RWPE2 (cell line): ENCODE data around the gene RDH5.

Source experiments
- ATAC-seq: fragments of 200-7000 bp; cut with Tn5 transposase; 3 replicates; pipeline ENCODE4 v1.9.1; 2021; ENCODE audit warnings: low read depth
- DNase-seq: peaks from one replicate; pipeline ENCODE4 v3.0.0-alpha.2; 2020; ENCODE audit warnings: low spot score
- H3K27ac ChIP-seq: fragments of 450-650 bp; 2 replicates; pipeline ENCODE4 v1.5.1; 2017; ENCODE audit warnings: mild to moderate bottlenecking; ENCODE audit not compliant: poor library complexity, severe bottlenecking
- H3K27me3 ChIP-seq: fragments of 250-450 bp; sonication (Bioruptor Pico); 2 replicates; pipeline ENCODE4 v1.5.1; 2021; ENCODE audit warnings: mild to moderate bottlenecking, moderate library complexity; ENCODE audit not compliant: insufficient read depth, poor library complexity, severe bottlenecking
- H3K36me3 ChIP-seq: fragments of 250-450 bp; sonication (Bioruptor Pico); 2 replicates; pipeline ENCODE4 v1.5.1; 2020; ENCODE audit warnings: low read depth, mild to moderate bottlenecking, moderate library complexity
- H3K4me1 ChIP-seq: fragments of 250-450 bp; sonication (Bioruptor Pico); 2 replicates; pipeline ENCODE4 v1.5.1; 2021; ENCODE audit warnings: mild to moderate bottlenecking, moderate library complexity; ENCODE audit not compliant: insufficient read depth, poor library complexity, severe bottlenecking
- H3K4me3 ChIP-seq: fragments of 250-450 bp; sonication (Bioruptor Pico); 2 replicates; pipeline ENCODE4 v1.5.1; 2021; ENCODE audit warnings: mild to moderate bottlenecking, moderate library complexity; ENCODE audit not compliant: severe bottlenecking
- H3K9me3 ChIP-seq: fragments of 250-450 bp; sonication (Bioruptor Pico); 2 replicates; pipeline ENCODE4 v1.5.1; 2021; ENCODE audit warnings: mild to moderate bottlenecking, moderate library complexity; ENCODE audit not compliant: severe bottlenecking
- CTCF ChIP-seq: fragments of 450-650 bp; IDR thresholded peaks from one replicate; pipeline ENCODE4 v1.5.1; 2017; ENCODE audit warnings: mild to moderate bottlenecking, moderate library complexity; ENCODE audit not compliant: poor library complexity, severe bottlenecking

The RDH5 gene

GRCh38 chr12:55688716-55689655 is 31.2 kb upstream of the RDH5 start:
- H3K4me1 ChIP-seq: no peaks in the 10 kb centered on the region
- no peak for DNase-seq
- TF ChIP-seq CTCF: no peak
- no peak for ATAC-seq
- no peak overlapping the region for H3K27ac ChIP-seq
- no peaks in the 10 kb centered on the region for H3K36me3 ChIP-seq
- no peak overlapping the region for H3K4me3 ChIP-seq
- H3K27me3 ChIP-seq: no peaks in the 10 kb centered on the region
- no peaks in the 10 kb centered on the region for H3K9me3 ChIP-seq

DNA sequence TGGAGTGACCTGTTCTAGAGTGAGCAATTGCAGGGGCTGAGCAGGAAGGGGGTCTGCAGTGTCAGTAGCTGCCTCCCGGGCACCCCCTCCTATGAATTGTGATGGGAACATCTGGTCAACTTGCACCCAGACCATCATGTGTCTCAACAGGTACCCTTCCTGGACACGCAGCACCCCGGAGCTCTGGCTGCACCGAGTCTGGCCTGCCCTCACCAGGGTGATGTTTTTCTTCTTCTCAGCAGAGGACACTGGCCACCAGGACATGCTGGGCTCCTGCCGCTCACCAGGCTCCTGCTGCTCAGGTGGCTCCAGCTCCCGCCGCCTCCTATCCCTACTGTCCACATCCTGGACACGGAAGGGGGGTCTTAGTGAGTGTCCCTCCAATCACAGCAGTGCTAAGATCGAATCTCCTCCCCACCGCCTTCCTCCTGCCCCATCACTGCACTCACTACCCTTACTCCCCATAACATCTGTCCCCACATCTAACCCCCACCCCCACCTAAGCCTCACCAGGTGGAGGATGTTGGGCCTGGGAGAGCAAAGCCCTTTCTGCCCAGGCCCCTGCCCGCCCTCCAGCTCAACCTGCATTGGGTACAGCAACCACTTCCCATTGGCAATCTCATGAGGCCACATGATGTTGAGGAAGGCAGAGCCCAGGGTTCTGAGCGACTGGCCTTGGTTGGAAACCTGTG is 27.4 kb upstream of the RDH5 start:
- Histone ChIP-seq H3K9me3 (no peaks in the 10 kb centered on the region), H3K36me3 (no peaks in the 10 kb centered on the region), H3K27ac (no peak overlapping the region), H3K4me1 (no peaks in the 10 kb centered on the region), H3K4me3 (no peak overlapping the region), H3K27me3 (no peaks in the 10 kb centered on the region)
- ATAC-seq (no peak), DNase-seq (no peak)
- TF ChIP-seq CTCF: no peak

GRCh38 chr12:55693323-55694187 is 26.6 kb upstream of the RDH5 start:
- H3K36me3 ChIP-seq: no peaks in the 10 kb centered on the region
- no peak overlapping the region for H3K4me3 ChIP-seq
- no peak for DNase-seq
- no peak overlapping the region for H3K27ac ChIP-seq
- H3K27me3 ChIP-seq: no peaks in the 10 kb centered on the region
- no peaks in the 10 kb centered on the region for H3K9me3 ChIP-seq
- TF ChIP-seq CTCF: no peak
- no peak for ATAC-seq
- H3K4me1 ChIP-seq: no peaks in the 10 kb centered on the region

- no peak for DNase-seq
- Histone ChIP-seq H3K27ac (no peak overlapping the region), H3K4me3 (no peak overlapping the region), H3K36me3 (no peaks in the 10 kb centered on the region), H3K27me3 (no peaks in the 10 kb centered on the region), H3K9me3 (no peaks in the 10 kb centered on the region), H3K4me1 (no peaks in the 10 kb centered on the region)
- TF ChIP-seq CTCF: no peak
- ATAC-seq: no peak
Measured at GRCh38 chr12:55694188-55694515, 26.0 kb upstream of the RDH5 start.
